IPS-18c (cell line): ENCODE data around the gene TUBB2A.

Experiments used
- H3K4me3 ChIP-seq: 2 replicates; pipeline ENCODE4 v1.7.0; 2013; ENCODE audit warnings: low read depth, mild to moderate bottlenecking, low read length, moderate library complexity; ENCODE audit not compliant: insufficient read depth
- H3K9me3 ChIP-seq: one replicate; pipeline ENCODE4 v1.6.1; 2013; ENCODE audit warnings: mild to moderate bottlenecking, low read length, moderate library complexity; ENCODE audit not compliant: control insufficient read depth, insufficient read depth

TUBB2A gene

DNA sequence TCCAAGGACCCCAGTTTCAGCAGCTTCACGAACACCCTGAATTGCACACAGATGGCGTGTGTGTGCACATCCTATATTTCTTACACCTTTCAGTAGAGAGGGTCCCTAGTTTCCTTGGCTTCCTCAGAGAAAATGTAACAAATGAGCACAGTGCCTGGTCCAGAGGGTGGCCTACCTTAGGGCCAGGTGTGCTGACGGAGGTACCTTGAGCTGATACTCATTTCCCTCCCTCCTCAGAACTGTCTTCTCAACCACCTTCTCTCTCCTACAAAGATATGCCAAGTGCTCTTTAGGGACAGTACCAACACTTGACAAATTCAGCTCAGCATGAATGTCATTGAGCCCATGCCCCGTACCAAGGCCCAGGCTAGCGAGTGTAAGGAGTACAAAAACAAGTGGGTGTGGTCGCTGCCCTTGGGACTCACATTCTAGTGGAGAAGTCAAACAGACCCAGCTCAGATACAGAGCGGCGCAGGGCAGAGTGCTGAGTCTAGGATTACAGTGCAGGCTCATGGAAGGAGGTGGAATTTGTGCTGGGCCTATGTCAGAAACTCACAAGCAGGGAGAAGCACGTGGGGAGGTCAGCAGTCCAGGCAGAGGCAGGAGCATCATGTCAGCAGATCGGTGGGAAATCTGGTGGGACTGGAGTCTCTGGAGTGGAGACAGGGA is 48.5 kb downstream of the TUBB2A start:
- Histone ChIP-seq H3K4me3 (no peak overlapping the region), H3K9me3 (no peaks in the 10 kb centered on the region)
